Naive thymus-derived CD4-positive, alpha-beta T cell (primary cell): ENCODE results near the gene USP3. TPM values are rescaled to one million over a fixed set of nuclear protein-coding genes. Genes with fewer than 3 reads are reported as not detected.

ENCODE experiments used
- ATAC-seq: fragments of 150-1000 bp; cut with Tn5 transposase; 2 replicates; pipeline ENCODE4 v1.10.0; 2021; ENCODE audit warnings: mild to moderate bottlenecking, moderate library complexity
- CTCF ChIA-PET: fragments of 350-600 bp; sonication (Branson Sonifier 250); formaldehyde crosslinking; loops from one replicate; lab custom pipeline; 2021; ENCODE audit warnings: antibody characterized with exemption; lab: Charles Lee
- POLR2A ChIA-PET: fragments of 350-600 bp; sonication (Branson Sonifier 250); formaldehyde crosslinking; loops from one replicate; lab custom pipeline; 2021; ENCODE audit warnings: antibody characterized with exemption, inconsistent platforms; lab: Charles Lee
- DNase-seq, 9 donors: peaks; one replicate each; pipeline versions ENCODE4 v3.0.0 to v3.0.0-alpha.2; 2020 to 2022; ENCODE audit warnings: mixed read lengths in 1 of 9
- H3K27ac ChIP-seq: one replicate; pipeline ENCODE4 v1.7.0; 2013; ENCODE audit warnings: mild to moderate bottlenecking, low read depth, low read length, moderate library complexity
- H3K27me3 ChIP-seq, 2 donors: one replicate each; pipeline ENCODE4 v1.7.0; 2013; ENCODE audit warnings: low read length in 2 of 2, mild to moderate bottlenecking in 2 of 2, moderate library complexity in 2 of 2; ENCODE audit not compliant: control insufficient read depth in 2 of 2, insufficient read depth in 2 of 2
- H3K36me3 ChIP-seq, 3 experiments: 1 replicate in 2 of 3; 2 replicates in 1 of 3; pipeline ENCODE4 v1.7.0; 2013; ENCODE audit warnings: low read length in 3 of 3, mild to moderate bottlenecking in 3 of 3, moderate library complexity in 1 of 3; ENCODE audit not compliant: insufficient read depth in 3 of 3, control insufficient read depth in 2 of 3
- H3K4me1 ChIP-seq, 2 donors: one replicate each; pipeline ENCODE4 v1.7.0; 2013; ENCODE audit warnings: low read length in 2 of 2, mild to moderate bottlenecking in 2 of 2, moderate library complexity in 1 of 2; ENCODE audit not compliant: control insufficient read depth in 2 of 2, insufficient read depth in 2 of 2
- H3K4me3 ChIP-seq: 2 replicates; pipeline ENCODE4 v1.7.0; 2013; ENCODE audit warnings: mild to moderate bottlenecking, low read length
- H3K9me3 ChIP-seq, 3 experiments: 1 replicate in 2 of 3; 2 replicates in 1 of 3; pipeline ENCODE4 v1.7.0; 2013; ENCODE audit warnings: low read length in 3 of 3; ENCODE audit not compliant: control insufficient read depth in 2 of 3
- H3K27ac Mint-ChIP-seq, 9 donors: one replicate each; pipeline ENCODE4 v1.8.0; 2020 to 2022; ENCODE audit warnings: mixed read lengths in 9 of 9, mild to moderate bottlenecking in 8 of 9, moderate library complexity in 5 of 9, inconsistent platforms in 2 of 9
- H3K27me3 Mint-ChIP-seq, 5 donors: one replicate each; pipeline ENCODE4 v1.8.0; 2021 to 2022; ENCODE audit warnings: mixed read lengths in 5 of 5, mild to moderate bottlenecking in 1 of 5
- H3K36me3 Mint-ChIP-seq, 5 donors: one replicate each; pipeline ENCODE4 v1.8.0; 2020 to 2022; ENCODE audit warnings: mixed read lengths in 5 of 5, mild to moderate bottlenecking in 3 of 5, inconsistent platforms in 1 of 5
- H3K4me1 Mint-ChIP-seq, 7 donors: one replicate each; pipeline ENCODE4 v1.8.0; 2020 to 2022; ENCODE audit warnings: mixed read lengths in 7 of 7, mild to moderate bottlenecking in 3 of 7, inconsistent platforms in 1 of 7
- H3K4me3 Mint-ChIP-seq, 10 donors: one replicate each; pipeline ENCODE4 v1.8.0; 2020 to 2022; ENCODE audit warnings: mild to moderate bottlenecking in 10 of 10, mixed read lengths in 10 of 10, moderate library complexity in 6 of 10, inconsistent platforms in 2 of 10
- H3K9me3 Mint-ChIP-seq, 11 donors: one replicate each; pipeline ENCODE4 v1.8.0; 2020 to 2022; ENCODE audit warnings: mixed read lengths in 11 of 11, mild to moderate bottlenecking in 4 of 11, inconsistent platforms in 1 of 11, moderate library complexity in 1 of 11
- intact Hi-C, 2 donors: fragments of 100-400 bp; cut with micrococcal nuclease; formaldehyde crosslinking; loops; one replicate each; pipeline ENCODE4 v1.15.1; 2023
- polyA plus RNA-seq, 2 donors: library from polyadenylated mRNA; unstranded; fragments of 300-500 nt; fragmentation: Illumina TruSeq; gene quantifications; one replicate each; pipeline ENCODE4 v1.2.3, GENCODE V29; 2021
- total RNA-seq, 6 experiments: library from RNA in 5 of 6; stranded (reverse) in 5 of 6; gene quantifications; 1 replicate in 5 of 6; 2 replicates in 1 of 6; pipeline ENCODE4 v1.2.3 and lab custom pipeline; 2021 to 2026

Gene USP3
- total and polyA plus RNA-seq, 7 experiments from 2014 or later = 53.3 to 288 (median 140) TPM

DNA sequence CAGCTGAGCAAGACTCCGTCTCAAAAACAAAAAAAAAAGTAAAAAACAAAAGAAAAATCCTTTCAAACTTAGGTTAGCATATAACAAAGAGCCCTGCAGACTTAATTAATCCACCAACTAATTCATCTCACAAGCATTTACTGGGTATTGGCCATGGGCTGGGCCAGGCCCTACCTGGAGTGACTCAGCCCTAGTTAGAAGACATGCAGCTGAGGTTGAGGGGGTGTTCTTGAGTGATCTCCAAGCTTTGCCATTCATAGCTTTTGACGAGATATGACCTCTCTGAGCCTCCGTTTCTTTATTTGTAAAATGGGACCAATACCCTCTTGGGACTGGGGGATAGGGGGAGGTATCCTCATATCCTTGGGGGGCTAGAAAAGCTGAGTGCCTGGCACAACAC lies 100.6 kb downstream of the USP3 start:
- H3K27ac ChIP-seq = peak overlapping the region; percentile 68
- H3K9me3 Mint-ChIP-seq = peaks cover 0 to 4% (median 0%) of the 10 kb centered on the region in 11 donors
- POLR2A ChIA-PET = interaction anchor here (0.8 to 2.0 kb wide), 2 partner anchors 61 to 133 kb away, joined by 3 to 5 read pairs; no protein-coding TSS in a partner anchor
- CTCF ChIA-PET = interaction anchor here (0.6 to 1.5 kb wide), 2 partner anchors 9 to 332 kb away, joined by 3 to 8 read pairs; no protein-coding TSS in a partner anchor
- H3K4me1 ChIP-seq = peaks cover 28 to 31% of the 10 kb centered on the region in 2 donors
- no peaks in the 10 kb centered on the region for H3K27me3 Mint-ChIP-seq
- H3K27me3 ChIP-seq = no peaks in the 10 kb centered on the region
- no peak overlapping the region for H3K4me3 ChIP-seq
- H3K36me3 ChIP-seq = peaks cover 3 to 25% (median 15%) of the 10 kb centered on the region in 3 experiments
- no peaks in the 10 kb centered on the region for H3K9me3 ChIP-seq
- no peak for ATAC-seq
- peaks cover 9 to 16% (median 11%) of the 10 kb centered on the region in 5 donors for H3K36me3 Mint-ChIP-seq
- peaks cover 29 to 65% (median 54%) of the 10 kb centered on the region in 7 donors for H3K4me1 Mint-ChIP-seq
- H3K27ac Mint-ChIP-seq = peak overlapping the region; percentile 34 to 95 (median 87)
- H3K4me3 Mint-ChIP-seq = peak overlapping the region in 8 of 10 donors; percentile 4 to 83 (median 61)
- DNase-seq = no peak
- intact Hi-C loops = loop anchor here in 1 of 2 donors (10.0 kb wide), 1 partner anchor 550 kb away; the partner anchor contains the start of gene SNX22

DNA sequence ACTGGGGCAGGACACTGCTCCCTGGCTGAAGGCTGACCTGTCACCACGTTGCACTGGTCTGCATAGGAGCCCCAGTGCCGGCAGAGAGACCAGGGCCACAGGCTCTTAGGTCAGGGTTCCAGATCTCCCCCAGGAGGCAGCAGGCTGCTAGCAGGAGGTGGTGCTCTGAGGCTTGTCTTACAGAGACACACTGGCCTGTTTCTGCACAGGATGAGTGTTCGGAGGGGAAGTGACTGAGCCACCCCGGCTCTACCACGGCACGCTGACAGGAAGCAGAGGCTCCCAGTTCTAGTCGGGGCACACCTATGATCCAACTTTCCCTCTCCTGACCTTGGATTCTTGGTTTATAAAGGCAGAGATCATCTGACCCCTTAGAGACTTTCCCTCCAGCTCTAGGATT lies 101.4 kb downstream of the USP3 start:
- ChIA-PET CTCF (interaction anchor here (0.9 to 1.1 kb wide), 2 partner anchors 38 to 135 kb away, joined by 3 to 5 read pairs; no protein-coding TSS in a partner anchor), POLR2A (no interaction called here)
- Mint-ChIP-seq H3K27ac (peak overlapping the region; percentile 84 to 97 (median 93)), H3K27me3 (no peaks in the 10 kb centered on the region), H3K9me3 (peaks cover 0 to 2% (median 0%) of the 10 kb centered on the region in 11 donors), H3K4me1 (peaks cover 37 to 71% (median 60%) of the 10 kb centered on the region in 7 donors), H3K36me3 (peaks cover 9 to 22% (median 14%) of the 10 kb centered on the region in 5 donors), H3K4me3 (peak overlapping the region; percentile 38 to 83 (median 63))
- peaks cover 3 to 28% (median 15%) of the 10 kb centered on the region in 3 experiments for H3K36me3 ChIP-seq
- intact Hi-C loops = loop anchor here in 1 of 2 donors (10.0 kb wide), 1 partner anchor 549 kb away; the partner anchor contains the start of gene SNX22
- H3K4me1 ChIP-seq = peaks cover 34 to 36% of the 10 kb centered on the region in 2 donors
- H3K27me3 ChIP-seq = no peaks in the 10 kb centered on the region
- DNase-seq = peak in 8 of 9 donors; percentile 34 to 61 (median 54)
- no peaks in the 10 kb centered on the region for H3K9me3 ChIP-seq
- peak overlapping the region; percentile 68 for H3K27ac ChIP-seq
- peak overlapping the region; percentile 37 for H3K4me3 ChIP-seq
- peak; percentile 54 for ATAC-seq

DNA sequence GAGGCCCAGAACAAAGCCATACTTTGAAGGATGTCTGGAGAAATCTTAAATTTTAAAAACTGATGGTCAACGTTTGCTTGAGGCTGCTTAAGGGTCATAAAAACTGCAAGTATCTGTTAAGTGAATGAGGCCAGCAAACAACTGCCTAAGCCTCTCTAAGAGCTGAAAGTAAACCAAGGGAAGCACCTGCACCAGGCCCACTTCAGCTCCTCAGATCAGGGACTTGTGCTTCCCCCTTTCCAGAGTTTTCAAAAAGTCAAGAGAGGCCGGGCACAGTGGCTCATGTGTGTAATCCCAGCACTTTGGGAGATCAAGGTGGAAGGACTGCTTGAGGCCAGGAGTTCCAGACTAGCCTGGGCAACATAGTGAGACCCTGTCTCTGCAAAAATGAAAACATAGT lies 101.9 kb downstream of the USP3 start:
- no peaks in the 10 kb centered on the region for H3K9me3 ChIP-seq

DNA sequence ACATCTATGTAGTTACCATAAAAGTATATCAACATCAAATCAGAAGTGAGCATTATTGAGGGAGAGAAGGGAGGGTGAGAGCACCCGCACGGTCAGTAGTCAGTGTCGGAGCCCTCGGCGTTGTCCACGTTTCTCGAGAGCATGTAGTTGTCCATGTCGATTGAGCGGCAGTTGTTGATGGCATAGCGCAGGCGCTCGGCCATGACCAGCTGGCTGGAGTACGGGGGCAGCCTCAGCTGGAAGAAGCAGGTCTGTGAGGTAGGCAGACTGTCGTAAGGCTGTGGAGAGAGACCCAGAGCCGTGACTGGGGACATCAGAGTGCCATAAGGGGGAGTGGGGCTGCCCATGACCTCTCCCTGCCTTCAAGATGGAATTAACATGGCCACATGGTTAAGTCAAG lies 104.6 kb downstream of the USP3 start:
- ATAC-seq (no peak), DNase-seq (no peak)
- H3K4me3 ChIP-seq = no peak overlapping the region
- no peaks in the 10 kb centered on the region for H3K9me3 ChIP-seq
- H3K27ac ChIP-seq = no peak overlapping the region
- H3K4me1 Mint-ChIP-seq = peaks cover 26 to 63% (median 49%) of the 10 kb centered on the region in 7 donors
- POLR2A ChIA-PET = interaction anchor here (0.8 to 2.9 kb wide), 4 partner anchors 9 to 459 kb away, joined by 3 to 25 read pairs (median 6); partner anchors contain the start of gene USP3
- peaks cover 29 to 32% of the 10 kb centered on the region in 2 donors for H3K4me1 ChIP-seq
- peak overlapping the region in 4 of 9 donors; percentile 24 to 60 (median 46) for H3K27ac Mint-ChIP-seq
- intact Hi-C loops = loop anchor here in 1 of 2 donors (10.0 kb wide), 1 partner anchor 546 kb away; the partner anchor contains the start of gene SNX22
- peaks cover 3 to 49% (median 15%) of the 10 kb centered on the region in 3 experiments for H3K36me3 ChIP-seq
- H3K27me3 Mint-ChIP-seq = no peaks in the 10 kb centered on the region
- H3K4me3 Mint-ChIP-seq = no peak overlapping the region
- peaks cover 9 to 34% (median 24%) of the 10 kb centered on the region in 5 donors for H3K36me3 Mint-ChIP-seq
- CTCF ChIA-PET = interaction anchor here (0.6 to 0.9 kb wide), 2 partner anchors 18 to 143 kb away, joined by 3 to 4 read pairs; no protein-coding TSS in a partner anchor
- no peaks in the 10 kb centered on the region for H3K9me3 Mint-ChIP-seq
- no peaks in the 10 kb centered on the region for H3K27me3 ChIP-seq

More for the DNA sequence above, 101.9 kb downstream of the USP3 start:
- peak overlapping the region; percentile 68 for H3K27ac ChIP-seq
- DNase-seq (no peak), ATAC-seq (no peak)
- H3K27me3 Mint-ChIP-seq = no peaks in the 10 kb centered on the region
- H3K4me1 Mint-ChIP-seq = peaks cover 41 to 76% (median 65%) of the 10 kb centered on the region in 7 donors
- ChIA-PET POLR2A (interaction anchor here (1.0 kb wide), 1 partner anchor 101 kb away, joined by 5 read pairs; the partner anchor contains the start of gene USP3), CTCF (interaction anchor here (0.9 to 1.1 kb wide), 2 partner anchors 37 to 136 kb away, joined by 3 to 5 read pairs; no protein-coding TSS in a partner anchor)
- H3K4me3 Mint-ChIP-seq = peak overlapping the region in 8 of 10 donors; percentile 38 to 83 (median 66)
- intact Hi-C loops = loop anchor here in 1 of 2 donors (10.0 kb wide), 1 partner anchor 548 kb away; the partner anchor contains the start of gene SNX22
- H3K4me1 ChIP-seq = peaks cover 37 to 38% of the 10 kb centered on the region in 2 donors
- peak overlapping the region; percentile 84 to 97 (median 93) for H3K27ac Mint-ChIP-seq
- peaks cover 9 to 24% (median 18%) of the 10 kb centered on the region in 5 donors for H3K36me3 Mint-ChIP-seq
- no peaks in the 10 kb centered on the region for H3K27me3 ChIP-seq
- H3K9me3 Mint-ChIP-seq = peaks cover 0 to 2% (median 0%) of the 10 kb centered on the region in 11 donors
- H3K36me3 ChIP-seq = peaks cover 3 to 31% (median 15%) of the 10 kb centered on the region in 3 experiments
- H3K4me3 ChIP-seq = peak overlapping the region; percentile 37

DNA sequence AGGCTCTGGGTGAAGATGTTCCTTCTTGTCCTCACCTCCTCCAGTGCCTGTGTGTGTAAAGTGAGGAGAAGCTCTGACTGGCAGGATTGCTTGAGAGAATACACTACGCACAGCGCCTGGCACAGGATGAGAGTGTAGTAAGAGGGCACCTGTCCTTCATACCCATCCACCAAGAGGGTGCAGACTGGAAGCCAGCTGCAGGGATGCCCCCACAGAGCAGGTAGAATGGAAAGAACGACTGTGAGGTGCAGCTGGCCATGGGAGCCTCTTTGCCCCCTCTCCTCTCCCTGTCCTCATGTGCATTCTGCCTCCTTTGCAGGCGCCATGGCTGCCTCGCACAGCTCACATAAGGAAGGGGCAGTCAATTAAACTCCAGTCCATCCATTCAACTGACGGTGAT lies 105.1 kb downstream of the USP3 start:
- intact Hi-C loops = loop anchor here in 1 of 2 donors (10.0 kb wide), 1 partner anchor 545 kb away; the partner anchor contains the start of gene SNX22
- no peaks in the 10 kb centered on the region for H3K27me3 ChIP-seq
- Mint-ChIP-seq H3K4me1 (peaks cover 26 to 58% (median 46%) of the 10 kb centered on the region in 7 donors), H3K27ac (peak overlapping the region in 5 of 9 donors; percentile 19 to 59 (median 38)), H3K27me3 (no peaks in the 10 kb centered on the region), H3K9me3 (no peaks in the 10 kb centered on the region), H3K4me3 (no peak overlapping the region), H3K36me3 (peaks cover 9 to 38% (median 24%) of the 10 kb centered on the region in 5 donors)
- ATAC-seq = no peak
- ChIA-PET POLR2A (interaction anchor here (0.8 to 2.9 kb wide), 9 partner anchors 9 to 486 kb away, joined by 3 to 25 read pairs (median 4); partner anchors contain the start of genes SNX1 and USP3), CTCF (interaction anchor here (0.6 to 3.1 kb wide), 17 partner anchors 8 to 484 kb away, joined by 3 to 16 read pairs (median 4); partner anchors contain the start of genes CIAO2A and FBXL22)
- no peaks in the 10 kb centered on the region for H3K9me3 ChIP-seq
- no peak for DNase-seq
- H3K27ac ChIP-seq = no peak overlapping the region
- H3K36me3 ChIP-seq = peaks cover 3 to 54% (median 15%) of the 10 kb centered on the region in 3 experiments
- no peak overlapping the region for H3K4me3 ChIP-seq
- H3K4me1 ChIP-seq = peaks cover 29 to 32% of the 10 kb centered on the region in 2 donors
